K562 (cell line): ENCODE results near the gene COL4A1. TPM values are rescaled to one million over a fixed set of nuclear protein-coding genes. Genes with fewer than 3 reads are reported as not detected.

ENCODE experiments used
- ATAC-seq: fragments of 200-7000 bp; cut with Tn5 transposase; 3 replicates; pipeline ENCODE4 v1.9.1; 2020; ENCODE audit warnings: moderate library complexity
- BruUV-seq: library from RNA; stranded (reverse); fragments of 400-500 nt; replicated peaks from 2 replicates; lab custom pipeline; 2021; lab: Mats Ljungman, UMichigan
- CTCF ChIA-PET: fragments of 300-600 bp; formaldehyde crosslinking; extraction: SDS; loops from one replicate; lab custom pipeline; 2021; ENCODE audit warnings: low intra/inter-chr PET ratio; lab: Yijun Ruan, JAX
- POLR2A ChIA-PET: fragments of 300-600, 350-650 bp; sonication (Branson Sonifier 250); formaldehyde crosslinking; extraction: SDS; loops from one replicate; lab custom pipeline; 2021; ENCODE audit warnings: antibody characterized with exemption, inconsistent platforms; lab: Yijun Ruan, JAX
- DNase-seq, 4 experiments: peaks; one replicate each; pipeline versions ENCODE4 v3.0.0 to v3.0.0-alpha.2; 2011 to 2018; ENCODE audit warnings: low spot score in 3 of 4, mixed read lengths in 3 of 4; ENCODE audit errors: extremely low read depth in 1 of 4
- FAIRE-seq: peaks from 2 replicates; lab custom pipeline; 2011; peaks lifted over from hg19 to GRCh38; lab: Jason Lieb, UNC
- H2AFZ ChIP-seq: 2 replicates; pipeline ENCODE4 v1.6.0; 2011; ENCODE audit warnings: low read depth, low read length, control low read depth, inconsistent platforms
- H3K27ac ChIP-seq: fragments of 200-600 bp; 3 replicates; pipeline ENCODE4 v1.8.0; 2011; ENCODE audit warnings: low read depth, mild to moderate bottlenecking, control low read depth, inconsistent platforms, low read length, moderate library complexity, mixed read lengths; ENCODE audit errors: extremely low read depth
- H3K27me3 ChIP-seq, 2 experiments: fragments of 300-600 bp in 1 of 2; 2 replicates in 1 of 2; 3 replicates in 1 of 2; pipeline versions ENCODE4 v1.6.0 to v1.8.0; 2011; ENCODE audit warnings: inconsistent platforms in 2 of 2, low read length in 2 of 2, mild to moderate bottlenecking in 1 of 2, mixed read lengths in 1 of 2, moderate library complexity in 1 of 2; ENCODE audit not compliant: control insufficient read depth in 2 of 2, insufficient read depth in 2 of 2
- H3K36me3 ChIP-seq: fragments of 300-600 bp; 3 replicates; pipeline ENCODE4 v1.8.0; 2011; ENCODE audit warnings: mild to moderate bottlenecking, low read length, inconsistent platforms; ENCODE audit not compliant: control insufficient read depth, insufficient read depth
- H3K4me1 ChIP-seq, 2 experiments: fragments of 200-600 bp in 1 of 2; replicated peaks in 1 of 2; 2 replicates in 1 of 2; 3 replicates in 1 of 2; pipeline versions ENCODE4 v1.5.1 to v1.8.0; 2011; ENCODE audit warnings: inconsistent platforms in 2 of 2, low read length in 2 of 2, mild to moderate bottlenecking in 1 of 2, mixed read lengths in 1 of 2, moderate library complexity in 1 of 2; ENCODE audit not compliant: control insufficient read depth in 2 of 2, insufficient read depth in 2 of 2
- H3K4me2 ChIP-seq: 2 replicates; pipeline ENCODE4 v1.6.1; 2011; ENCODE audit warnings: low read length, control low read depth, inconsistent platforms, mixed read lengths; ENCODE audit not compliant: insufficient read depth
- H3K4me3 ChIP-seq: fragments of 200-600 bp; sonication (generic), shearing (Covaris generic); 2 replicates; pipeline ENCODE4 v1.5.1; 2016; ENCODE audit warnings: control low read depth, inconsistent platforms
- H3K79me2 ChIP-seq: fragments of 200-600 bp; 3 replicates; pipeline ENCODE4 v1.8.0; 2011; ENCODE audit warnings: low read length, inconsistent platforms; ENCODE audit not compliant: control insufficient read depth, insufficient read depth
- H3K9ac ChIP-seq, 2 experiments: 2 replicates each; pipeline versions ENCODE4 v1.6.0 to v1.6.1; 2011; ENCODE audit warnings: low read depth in 2 of 2, low read length in 2 of 2, control low read depth in 1 of 2, inconsistent platforms in 1 of 2, mild to moderate bottlenecking in 1 of 2, mixed read lengths in 1 of 2; ENCODE audit not compliant: insufficient read depth in 1 of 2
- H3K9me1 ChIP-seq: one replicate; pipeline ENCODE4 v1.6.0; 2011; ENCODE audit warnings: inconsistent platforms, mild to moderate bottlenecking, low read length, moderate library complexity; ENCODE audit not compliant: control insufficient read depth, insufficient read depth
- H3K9me3 ChIP-seq: replicated peaks from 2 replicates; pipeline ENCODE4 v1.5.1; 2011; ENCODE audit warnings: low read depth, low read length, inconsistent platforms; ENCODE audit not compliant: control insufficient read depth, insufficient read depth
- H4K20me1 ChIP-seq: replicated peaks from 2 replicates; pipeline ENCODE4 v1.6.1; 2011; ENCODE audit warnings: low read length, inconsistent platforms, mixed read lengths; ENCODE audit not compliant: control insufficient read depth, insufficient read depth
- ELF4 ChIP-seq: fragments of 450-650 bp; formaldehyde crosslinking; IDR thresholded peaks from 2 replicates; pipeline ENCODE4 v1.4.0; 2022; ENCODE audit warnings: missing genetic modification characterization
- FOXJ2 ChIP-seq: fragments of 200-800 bp; sonication (Bioruptor generic); IDR thresholded peaks from 2 replicates; pipeline ENCODE4 v1.6.1; 2016; ENCODE audit warnings: missing genetic modification characterization, missing compliant biosample characterization
- FOXM1 ChIP-seq, 2 experiments: fragments of 450-650 bp in 1 of 2; sonication (generic) in 1 of 2; formaldehyde crosslinking in 1 of 2; IDR thresholded peaks; 2 replicates each; pipeline versions ENCODE4 v1.6.1 to v1.9.0; 2017 to 2022; ENCODE audit warnings: low read depth in 2 of 2, mild to moderate bottlenecking in 2 of 2, missing genetic modification reagents in 1 of 2, moderate library complexity in 1 of 2
- KDM1A ChIP-seq, 2 experiments: fragments of 450-650 bp; IDR thresholded peaks; 2 replicates each; pipeline ENCODE4 v1.6.1; 2016; ENCODE audit warnings: mild to moderate bottlenecking in 2 of 2
- NFXL1 ChIP-seq: fragments of 450-650 bp; formaldehyde crosslinking; IDR thresholded peaks from 2 replicates; pipeline ENCODE4 v1.4.0; 2021; ENCODE audit warnings: mild to moderate bottlenecking
- NR2F6 ChIP-seq: fragments of 450-650 bp; formaldehyde crosslinking; IDR thresholded peaks from 2 replicates; pipeline ENCODE4 v1.4.0; 2020; ENCODE audit warnings: mild to moderate bottlenecking
- ZKSCAN8 ChIP-seq: fragments of 200-800 bp; sonication (Bioruptor generic); IDR thresholded peaks from 2 replicates; pipeline ENCODE4 v1.6.1; 2016; ENCODE audit warnings: missing genetic modification characterization, missing compliant biosample characterization
- ZSCAN32 ChIP-seq: fragments of 450-650 bp; formaldehyde crosslinking; IDR thresholded peaks from 2 replicates; pipeline ENCODE4 v1.4.0; 2020; ENCODE audit warnings: mild to moderate bottlenecking, moderate library complexity
- WGBS: fragments of 100-300 bp; shearing (Covaris generic); methylation state at CpG from one replicate; pipeline ENCODE4 v1.1.6; 2016; ENCODE audit warnings: low coverage, mixed read lengths; ENCODE audit not compliant: insufficient coverage; ENCODE audit errors: missing lambda C conversion rate; 5-methylcytosine and 5-hydroxymethylcytosine counted together
- in situ Hi-C: fragments of 300-500 bp; cut with MboI; formaldehyde crosslinking; loops from 4 replicates; pipeline ENCODE4 v1.15.0; 2018; ENCODE audit warnings: inconsistent platforms, mixed read lengths
- intact Hi-C: fragments of 100-400 bp; cut with micrococcal nuclease; formaldehyde crosslinking; loops from 2 replicates; pipeline ENCODE4 v1.14.2; 2022
- polyA plus RNA-seq, 8 experiments: library from polyadenylated mRNA; depleted of rRNA in 4 of 8; stranded (reverse) in 5 of 8; unstranded in 3 of 8; fragments of >200 nt; fragmentation: Nextera tagmentation in 2 of 8; fragmentation: Illumina TruSeq in 1 of 8; extraction: Ambion mirVana in 2 of 8; extraction: Trizol in 1 of 8; gene quantifications; 2 replicates each; pipeline versions ENCODE4 v1.2.1 to v1.2.3, GENCODE V29; 2011 to 2014; ENCODE audit warnings: inconsistent platforms in 1 of 8, missing spikeins in 1 of 8
- total RNA-seq, 7 experiments: library from RNA; depleted of rRNA in 6 of 7; stranded (reverse); fragments of >200 nt in 6 of 7; fragmentation: Illumina TruSeq in 2 of 7; extraction: Trizol in 2 of 7; gene quantifications; 2 replicates each; pipeline versions ENCODE4 v1.2.1 to v1.2.3, GENCODE V29; 2011 to 2021; ENCODE audit warnings: low replicate concordance in 1 of 7
- TF ChIP-seq, protein P1 (sequence below): fragments of 250-450 bp; sonication (Bioruptor Pico); IDR thresholded peaks from 2 replicates; pipeline ENCODE4 v1.4.0; 2020; ENCODE audit warnings: mild to moderate bottlenecking, moderate library complexity
- TF ChIP-seq, protein P2 (sequence below): fragments of 250-450 bp; sonication (Bioruptor Pico); IDR thresholded peaks from 2 replicates; pipeline ENCODE4 v1.4.0; 2020; ENCODE audit warnings: borderline replicate concordance
- TF ChIP-seq, protein P3 (sequence below): fragments of 250-450 bp; sonication (Bioruptor Pico); IDR thresholded peaks from 2 replicates; pipeline ENCODE4 v1.8.0; 2022; ENCODE audit warnings: inconsistent platforms, mild to moderate bottlenecking, moderate library complexity, borderline replicate concordance

COL4A1 gene
- total and polyA plus RNA-seq, 9 of the 15 experiments (the other 6 are each of a cell fraction or from before 2014, with no cell fraction given): 0.35 TPM; not detected in 8

DNA sequence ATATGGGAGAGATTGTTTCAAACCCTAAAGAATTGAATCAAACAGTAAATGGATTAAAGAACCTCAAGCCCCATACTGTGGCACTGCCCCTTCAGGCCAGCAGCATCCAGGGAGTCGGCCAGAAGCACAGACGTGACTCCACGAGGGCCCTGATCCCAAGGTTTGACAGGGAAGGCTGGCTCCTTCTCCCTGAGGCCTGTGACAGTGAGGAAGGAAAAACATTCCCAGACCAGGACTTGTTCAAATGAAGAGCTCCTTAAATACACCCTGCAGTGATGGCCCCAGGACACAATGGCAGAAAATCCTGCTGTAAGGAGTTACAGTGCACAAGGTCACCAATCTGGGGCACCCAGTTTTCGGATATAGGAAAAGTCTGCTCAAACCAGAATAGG lies 91.0 kb downstream of the COL4A1 start:
- Histone ChIP-seq H3K27me3 (peaks cover 0 to 26% of the 10 kb centered on the region in 2 experiments; a peak in 3 of 5 replicates), H3K4me1 (no peaks in the 10 kb centered on the region), H3K9ac (no peak overlapping the region), H2AFZ (no peak overlapping the region), H3K4me3 (no peak overlapping the region), H4K20me1 (no peaks in the 10 kb centered on the region)
- intact Hi-C loops: no loop called here
- 0% methylated on average over 3 of the region's 4 CpGs for WGBS
- CTCF ChIA-PET: no interaction called here
- no peak for ATAC-seq
- DNase-seq: no peak
- no TSS peak for BruUV-seq
- TF ChIP-seq ELF4 (CRISPR knock-in tag) (no peak), ZSCAN32 (no peak), NFXL1 (no peak), FOXM1 (IDR thresholded peaks at IDR 0.05; ENCODE audit: low read depth) (no peak), FOXM1 (CRISPR knock-in tag; IDR thresholded peaks at IDR 0.05; ENCODE audit: low read depth) (no peak), ZKSCAN8 (CRISPR knock-in tag) (no peak), FOXJ2 (tag) (no peak), KDM1A (IDR thresholded peaks at IDR 0.05) (no peak), NR2F6 (no peak)
- TF ChIP-seq, protein P1, sequence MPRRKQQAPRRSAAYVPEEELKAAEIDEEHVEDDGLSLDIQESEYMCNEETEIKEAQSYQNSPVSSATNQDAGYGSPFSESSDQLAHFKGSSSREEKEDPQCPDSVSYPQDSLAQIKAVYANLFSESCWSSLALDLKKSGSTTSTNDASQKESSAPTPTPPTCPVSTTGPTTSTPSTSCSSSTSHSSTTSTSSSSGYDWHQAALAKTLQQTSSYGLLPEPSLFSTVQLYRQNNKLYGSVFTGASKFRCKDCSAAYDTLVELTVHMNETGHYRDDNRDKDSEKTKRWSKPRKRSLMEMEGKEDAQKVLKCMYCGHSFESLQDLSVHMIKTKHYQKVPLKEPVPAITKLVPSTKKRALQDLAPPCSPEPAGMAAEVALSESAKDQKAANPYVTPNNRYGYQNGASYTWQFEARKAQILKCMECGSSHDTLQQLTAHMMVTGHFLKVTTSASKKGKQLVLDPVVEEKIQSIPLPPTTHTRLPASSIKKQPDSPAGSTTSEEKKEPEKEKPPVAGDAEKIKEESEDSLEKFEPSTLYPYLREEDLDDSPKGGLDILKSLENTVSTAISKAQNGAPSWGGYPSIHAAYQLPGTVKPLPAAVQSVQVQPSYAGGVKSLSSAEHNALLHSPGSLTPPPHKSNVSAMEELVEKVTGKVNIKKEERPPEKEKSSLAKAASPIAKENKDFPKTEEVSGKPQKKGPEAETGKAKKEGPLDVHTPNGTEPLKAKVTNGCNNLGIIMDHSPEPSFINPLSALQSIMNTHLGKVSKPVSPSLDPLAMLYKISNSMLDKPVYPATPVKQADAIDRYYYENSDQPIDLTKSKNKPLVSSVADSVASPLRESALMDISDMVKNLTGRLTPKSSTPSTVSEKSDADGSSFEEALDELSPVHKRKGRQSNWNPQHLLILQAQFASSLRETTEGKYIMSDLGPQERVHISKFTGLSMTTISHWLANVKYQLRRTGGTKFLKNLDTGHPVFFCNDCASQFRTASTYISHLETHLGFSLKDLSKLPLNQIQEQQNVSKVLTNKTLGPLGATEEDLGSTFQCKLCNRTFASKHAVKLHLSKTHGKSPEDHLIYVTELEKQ (CRISPR knock-in tag): no peak
- TF ChIP-seq, protein P2, sequence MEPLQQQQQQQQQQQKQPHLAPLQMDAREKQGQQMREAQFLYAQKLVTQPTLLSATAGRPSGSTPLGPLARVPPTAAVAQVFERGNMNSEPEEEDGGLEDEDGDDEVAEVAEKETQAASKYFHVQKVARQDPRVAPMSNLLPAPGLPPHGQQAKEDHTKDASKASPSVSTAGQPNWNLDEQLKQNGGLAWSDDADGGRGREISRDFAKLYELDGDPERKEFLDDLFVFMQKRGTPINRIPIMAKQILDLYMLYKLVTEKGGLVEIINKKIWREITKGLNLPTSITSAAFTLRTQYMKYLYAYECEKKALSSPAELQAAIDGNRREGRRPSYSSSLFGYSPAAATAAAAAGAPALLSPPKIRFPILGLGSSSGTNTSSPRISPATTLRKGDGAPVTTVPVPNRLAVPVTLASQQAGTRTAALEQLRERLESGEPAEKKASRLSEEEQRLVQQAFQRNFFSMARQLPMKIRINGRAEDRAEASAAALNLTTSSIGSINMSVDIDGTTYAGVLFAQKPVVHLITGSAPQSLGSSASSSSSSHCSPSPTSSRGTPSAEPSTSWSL (CRISPR knock-in tag): no peak
- TF ChIP-seq, protein P3, sequence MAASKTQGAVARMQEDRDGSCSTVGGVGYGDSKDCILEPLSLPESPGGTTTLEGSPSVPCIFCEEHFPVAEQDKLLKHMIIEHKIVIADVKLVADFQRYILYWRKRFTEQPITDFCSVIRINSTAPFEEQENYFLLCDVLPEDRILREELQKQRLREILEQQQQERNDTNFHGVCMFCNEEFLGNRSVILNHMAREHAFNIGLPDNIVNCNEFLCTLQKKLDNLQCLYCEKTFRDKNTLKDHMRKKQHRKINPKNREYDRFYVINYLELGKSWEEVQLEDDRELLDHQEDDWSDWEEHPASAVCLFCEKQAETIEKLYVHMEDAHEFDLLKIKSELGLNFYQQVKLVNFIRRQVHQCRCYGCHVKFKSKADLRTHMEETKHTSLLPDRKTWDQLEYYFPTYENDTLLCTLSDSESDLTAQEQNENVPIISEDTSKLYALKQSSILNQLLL: no peak
- TF ChIP-seq, all 486 proteins: peak for 0
- Histone ChIP-seq H3K9me3 (no peaks in the 10 kb centered on the region), H3K36me3 (no peaks in the 10 kb centered on the region), H3K4me2 (no peak overlapping the region), H3K27ac (no peak overlapping the region), H3K79me2 (no peaks in the 10 kb centered on the region), H3K9me1 (no peaks in the 10 kb centered on the region)
- FAIRE-seq: no peak
- in situ Hi-C loops: no loop called here
- POLR2A ChIA-PET: interaction anchor here (0.6 kb wide), 1 partner anchor 93 kb away, joined by 4 read pairs; no protein-coding TSS in a partner anchor
